MCF 10A (cell line): Measurements from ENCODE around the gene NFS1. TPM values are rescaled to one million over a fixed set of nuclear protein-coding genes. Genes with fewer than 3 reads are reported as not detected.
"Not testable (repeated sequence)": the region's sequence is repeated elsewhere in the genome, so short reads cannot be mapped to it uniquely, and the experiment has no call there.

Source experiments
- BruUV-seq: library from RNA; stranded (reverse); fragments of 400-500 nt; replicated peaks from 2 replicates; lab custom pipeline; 2021; lab: Mats Ljungman, UMichigan
- CTCF ChIA-PET: fragments of 300-600 bp; sonication (Branson Sonifier 250); formaldehyde crosslinking; extraction: SDS; loops from one replicate; lab custom pipeline; 2021; ENCODE audit warnings: antibody characterized with exemption, inconsistent platforms; lab: Yijun Ruan, JAX
- POLR2A ChIA-PET: fragments of 300-600, 350-650 bp; sonication (Branson Sonifier 250); formaldehyde crosslinking; extraction: SDS; loops from one replicate; lab custom pipeline; 2020; ENCODE audit warnings: antibody characterized with exemption, inconsistent platforms; lab: Yijun Ruan, JAX
- DNase-seq: peaks from one replicate; pipeline ENCODE4 v3.0.0-alpha.2; 2018; ENCODE audit not compliant: unreplicated experiment
- H3K27ac Mint-ChIP-seq: one replicate; pipeline ENCODE4 v1.8.0; 2022; ENCODE audit warnings: mild to moderate bottlenecking, low read depth, mixed read lengths; ENCODE audit not compliant: unreplicated experiment
- H3K27me3 Mint-ChIP-seq: one replicate; pipeline ENCODE4 v1.8.0; 2022; ENCODE audit warnings: mixed read lengths; ENCODE audit not compliant: insufficient read depth, unreplicated experiment
- H3K36me3 Mint-ChIP-seq: one replicate; pipeline ENCODE4 v1.8.0; 2022; ENCODE audit warnings: mild to moderate bottlenecking, moderate library complexity, mixed read lengths; ENCODE audit not compliant: insufficient read depth, unreplicated experiment
- H3K4me1 Mint-ChIP-seq: one replicate; pipeline ENCODE4 v1.8.0; 2022; ENCODE audit warnings: mixed read lengths; ENCODE audit not compliant: insufficient read depth, unreplicated experiment
- H3K4me3 Mint-ChIP-seq: one replicate; pipeline ENCODE4 v1.8.0; 2022; ENCODE audit warnings: mild to moderate bottlenecking, moderate library complexity, mixed read lengths; ENCODE audit not compliant: unreplicated experiment
- H3K9me3 Mint-ChIP-seq: one replicate; pipeline ENCODE4 v1.8.0; 2022; ENCODE audit warnings: mixed read lengths; ENCODE audit not compliant: unreplicated experiment
- CTCF ChIP-seq: fragments of 200-600 bp; IDR thresholded peaks from one replicate; pipeline ENCODE4 v1.8.0; 2022; ENCODE audit warnings: antibody characterized with exemption, mild to moderate bottlenecking; ENCODE audit not compliant: unreplicated experiment
- intact Hi-C: fragments of 100-400 bp; cut with micrococcal nuclease; formaldehyde crosslinking; loops from 2 replicates; pipeline ENCODE4 v1.14.1; 2022
- total RNA-seq: library from RNA; stranded (reverse); gene quantifications from 2 replicates; pipeline ENCODE4 v1.2.3, GENCODE V29; 2022

The NFS1 gene
- total RNA-seq, 1 experiment from 2014 or later, result 27.6 TPM

GRCh38 chr20:35714127-35714526 lies 15.0 kb upstream of the NFS1 start:
- Mint-ChIP-seq H3K4me3 (no peak overlapping the region), H3K36me3 (peaks cover 99% of the 10 kb centered on the region), H3K27me3 (no peaks in the 10 kb centered on the region), H3K9me3 (no peaks in the 10 kb centered on the region), H3K27ac (no peak overlapping the region), H3K4me1 (peaks cover 13% of the 10 kb centered on the region)
- BruUV-seq, result no TSS peak
- ChIA-PET CTCF (interaction anchor here (0.9 to 2.0 kb wide), 4 partner anchors 10 to 170 kb away, joined by 3 to 7 read pairs (median 3); no protein-coding TSS in a partner anchor), POLR2A (interaction anchor here (0.5 to 8.8 kb wide), 9 partner anchors 10 to 161 kb away, joined by 3 to 130 read pairs (median 5); partner anchors contain the start of genes NFS1, RBM39 and ROMO1)
- TF ChIP-seq CTCF, result no peak
- DNase-seq, result no peak
- intact Hi-C loops, result no loop called here

GRCh38 chr20:35713120-35713519 lies 14.0 kb upstream of the NFS1 start:
- intact Hi-C loops, H3K27me3 Mint-ChIP-seq, H3K4me3 Mint-ChIP-seq, H3K27ac Mint-ChIP-seq, BruUV-seq, H3K9me3 Mint-ChIP-seq, DNase-seq: not testable (repeated sequence)
- ChIA-PET POLR2A (interaction anchor here (0.7 to 6.6 kb wide), 5 partner anchors 10 to 29 kb away, joined by 3 to 112 read pairs (median 6); partner anchors contain the start of genes NFS1, RBM39 and ROMO1), CTCF (interaction anchor here (0.6 to 2.0 kb wide), 5 partner anchors 14 to 241 kb away, joined by 3 to 7 read pairs (median 4); partner anchors contain the start of gene SCAND1)
- H3K4me1 Mint-ChIP-seq, result peaks cover 13% of the 10 kb centered on the region
- H3K36me3 Mint-ChIP-seq, result peaks cover 99% of the 10 kb centered on the region

DNA sequence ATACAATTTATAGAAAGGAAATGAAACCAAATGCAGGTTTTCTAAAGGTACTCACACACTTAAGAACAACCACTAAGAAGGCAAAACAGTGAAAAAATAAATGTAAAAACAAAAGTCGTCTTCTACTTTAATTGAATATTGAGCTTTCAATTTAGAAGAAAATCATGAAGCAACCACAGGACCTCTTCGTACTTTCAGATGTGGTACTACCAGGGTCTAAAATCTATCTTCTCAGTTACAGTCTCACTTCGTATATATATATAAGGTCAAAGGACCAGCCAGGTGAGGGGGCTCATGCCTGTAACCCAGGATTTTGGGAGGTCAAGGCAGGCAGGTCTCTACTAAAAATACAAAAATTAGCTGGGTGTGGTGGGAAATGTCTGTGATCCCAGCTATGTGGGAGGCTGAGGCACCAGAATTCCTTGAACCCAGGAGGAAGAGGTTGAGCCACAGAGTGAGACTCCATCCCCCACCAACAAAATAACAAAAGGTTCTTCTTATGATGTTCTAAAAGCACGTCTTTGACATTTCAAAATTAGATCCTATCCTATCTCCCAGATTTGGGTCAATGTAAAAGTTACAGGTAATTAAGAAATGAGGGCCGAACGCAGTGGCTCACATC lies 12.5 kb upstream of the NFS1 start:
- Mint-ChIP-seq H3K27ac (peak overlapping the region; percentile 28), H3K36me3 (peaks cover 99% of the 10 kb centered on the region), H3K9me3 (no peaks in the 10 kb centered on the region), H3K4me3 (no peak overlapping the region), H3K27me3 (no peaks in the 10 kb centered on the region), H3K4me1 (peaks cover 13% of the 10 kb centered on the region)
- DNase-seq, result no peak
- ChIA-PET CTCF (interaction anchor here (0.6 to 1.7 kb wide), 5 partner anchors 17 to 242 kb away, joined by 3 to 6 read pairs (median 4); partner anchors contain the start of gene SCAND1), POLR2A (interaction anchor here (0.6 to 14.8 kb wide), 13 partner anchors 8 to 242 kb away, joined by 3 to 266 read pairs (median 4); partner anchors contain the start of genes NFS1, PHF20, RBM39 and ROMO1)
- intact Hi-C loops, result no loop called here
- no peak for TF ChIP-seq CTCF
- BruUV-seq, result no TSS peak

- H3K4me3 Mint-ChIP-seq, result no peak overlapping the region
- H3K4me1 Mint-ChIP-seq, result peaks cover 13% of the 10 kb centered on the region
- no TSS peak for BruUV-seq
- DNase-seq, result no peak
- CTCF ChIA-PET, result interaction anchor here (0.8 to 1.7 kb wide), 5 partner anchors 9 to 243 kb away, joined by 3 to 6 read pairs (median 4); partner anchors contain the start of gene SCAND1
- peaks cover 99% of the 10 kb centered on the region for H3K36me3 Mint-ChIP-seq
- no peaks in the 10 kb centered on the region for H3K9me3 Mint-ChIP-seq
- POLR2A ChIA-PET, result interaction anchor here (0.9 to 14.8 kb wide), 13 partner anchors 8 to 248 kb away, joined by 3 to 266 read pairs (median 4); partner anchors contain the start of genes NFS1, PHF20, RBM39 and ROMO1
- H3K27me3 Mint-ChIP-seq, result no peaks in the 10 kb centered on the region
- peak overlapping the region; percentile 28 for H3K27ac Mint-ChIP-seq
- no peak for TF ChIP-seq CTCF
- intact Hi-C loops, result no loop called here
Measured at GRCh38 chr20:35710884-35711587, 11.9 kb upstream of the NFS1 start.
